HepG2 (cell line): ENCODE results near the gene SMTNL1. TPM values are rescaled to one million over a fixed set of nuclear protein-coding genes. Genes with fewer than 3 reads are reported as not detected.

Experiments used
- CCDC6 ChIP-seq: sonication (generic); formaldehyde crosslinking; IDR thresholded peaks from 2 replicates; pipeline ENCODE4 v1.8.1; 2022; ENCODE audit warnings: mild to moderate bottlenecking, missing genetic modification reagents, moderate library complexity
- MAZ ChIP-seq, 2 experiments: sonication (generic) in 1 of 2; formaldehyde crosslinking in 1 of 2; IDR thresholded peaks; 2 replicates each; pipeline versions ENCODE4 v1.5.0 to v1.6.1; 2012 to 2020; ENCODE audit warnings: low read depth in 2 of 2, mild to moderate bottlenecking in 2 of 2, borderline replicate concordance in 1 of 2, improper control_type of control experiment in 1 of 2, low read length in 1 of 2, missing genetic modification reagents in 1 of 2, moderate library complexity in 1 of 2
- PAWR ChIP-seq: sonication (generic); formaldehyde crosslinking; IDR thresholded peaks from 2 replicates; pipeline ENCODE4 v1.4.0; 2020; ENCODE audit warnings: missing genetic modification reagents, mild to moderate bottlenecking, borderline replicate concordance
- SALL1 ChIP-seq: sonication (generic); formaldehyde crosslinking; IDR thresholded peaks from 2 replicates; pipeline ENCODE4 v1.8.0; 2022; ENCODE audit warnings: mild to moderate bottlenecking, missing genetic modification reagents
- SMYD3 ChIP-seq: sonication (generic); formaldehyde crosslinking; IDR thresholded peaks from 2 replicates; pipeline ENCODE4 v1.8.1; 2023; ENCODE audit warnings: mild to moderate bottlenecking, missing genetic modification reagents
- SRSF1 ChIP-seq: fragments of 200-400 bp; formaldehyde crosslinking; optimal IDR thresholded peaks from 2 replicates; pipeline ENCODE3; 2017; ENCODE audit warnings: mild to moderate bottlenecking, low read depth, low read length, moderate library complexity
- polyA plus RNA-seq, 8 experiments: library from polyadenylated mRNA; depleted of rRNA in 3 of 8; stranded (reverse) in 7 of 8; unstranded in 1 of 8; fragments of >200 nt; fragmentation: Illumina TruSeq in 4 of 8; extraction: Trizol in 4 of 8; gene quantifications; 2 replicates each; pipeline versions ENCODE4 v1.2.1 to v1.2.3, GENCODE V29; 2011 to 2016; ENCODE audit warnings: low read depth in 4 of 8, missing spikeins in 1 of 8, mixed read lengths in 1 of 8; ENCODE audit not compliant: insufficient read depth in 1 of 8
- total RNA-seq, 5 experiments: library from RNA; depleted of rRNA; stranded (reverse); fragments of >200 nt; fragmentation: Illumina TruSeq; extraction: Trizol; gene quantifications; 2 replicates each; pipeline ENCODE4 v1.2.3, GENCODE V29; 2016; ENCODE audit warnings: low read depth in 1 of 5
- TF ChIP-seq, protein P1 (sequence below): sonication (generic); formaldehyde crosslinking; IDR thresholded peaks from 2 replicates; pipeline ENCODE4 v1.4.0; 2020; ENCODE audit warnings: missing genetic modification reagents
- TF ChIP-seq, protein P2 (sequence below): sonication (generic); formaldehyde crosslinking; IDR thresholded peaks from 2 replicates; pipeline ENCODE4 v1.5.0; 2020; ENCODE audit warnings: mild to moderate bottlenecking, missing genetic modification reagents, borderline replicate concordance

Gene SMTNL1
- total and polyA plus RNA-seq, 2 of the 13 experiments (the other 11 are each of a cell fraction or from before 2014, with no cell fraction given) = 0.04 TPM; not detected in 1

GRCh38 chr11:57597916-57598830 is 60.8 kb downstream of the SMTNL1 start (continued):
- TF ChIP-seq, protein P1, sequence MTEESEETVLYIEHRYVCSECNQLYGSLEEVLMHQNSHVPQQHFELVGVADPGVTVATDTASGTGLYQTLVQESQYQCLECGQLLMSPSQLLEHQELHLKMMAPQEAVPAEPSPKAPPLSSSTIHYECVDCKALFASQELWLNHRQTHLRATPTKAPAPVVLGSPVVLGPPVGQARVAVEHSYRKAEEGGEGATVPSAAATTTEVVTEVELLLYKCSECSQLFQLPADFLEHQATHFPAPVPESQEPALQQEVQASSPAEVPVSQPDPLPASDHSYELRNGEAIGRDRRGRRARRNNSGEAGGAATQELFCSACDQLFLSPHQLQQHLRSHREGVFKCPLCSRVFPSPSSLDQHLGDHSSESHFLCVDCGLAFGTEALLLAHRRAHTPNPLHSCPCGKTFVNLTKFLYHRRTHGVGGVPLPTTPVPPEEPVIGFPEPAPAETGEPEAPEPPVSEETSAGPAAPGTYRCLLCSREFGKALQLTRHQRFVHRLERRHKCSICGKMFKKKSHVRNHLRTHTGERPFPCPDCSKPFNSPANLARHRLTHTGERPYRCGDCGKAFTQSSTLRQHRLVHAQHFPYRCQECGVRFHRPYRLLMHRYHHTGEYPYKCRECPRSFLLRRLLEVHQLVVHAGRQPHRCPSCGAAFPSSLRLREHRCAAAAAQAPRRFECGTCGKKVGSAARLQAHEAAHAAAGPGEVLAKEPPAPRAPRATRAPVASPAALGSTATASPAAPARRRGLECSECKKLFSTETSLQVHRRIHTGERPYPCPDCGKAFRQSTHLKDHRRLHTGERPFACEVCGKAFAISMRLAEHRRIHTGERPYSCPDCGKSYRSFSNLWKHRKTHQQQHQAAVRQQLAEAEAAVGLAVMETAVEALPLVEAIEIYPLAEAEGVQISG = 0 out of 2 replicates have a peak, but pooled peaks have one; percentile 9
- TF ChIP-seq MAZ (IDR thresholded peaks at IDR 0.05; ENCODE audit: borderline replicate concordance, low read depth, low read length) (0 out of 2 replicates have a peak, but pooled peaks have one; percentile 28), MAZ (CRISPR knock-in tag; IDR thresholded peaks at IDR 0.05; ENCODE audit: low read depth) (no peak), CCDC6 (CRISPR knock-in tag) (0 out of 2 replicates have a peak, but pooled peaks have one; percentile 27), SALL1 (CRISPR knock-in tag) (peak; percentile 15; the same call in 1 of the 2 replicates), SRSF1 (peak; percentile 22), SMYD3 (CRISPR knock-in tag) (no peak), PAWR (CRISPR knock-in tag) (no peak)
- TF ChIP-seq, protein P2, sequence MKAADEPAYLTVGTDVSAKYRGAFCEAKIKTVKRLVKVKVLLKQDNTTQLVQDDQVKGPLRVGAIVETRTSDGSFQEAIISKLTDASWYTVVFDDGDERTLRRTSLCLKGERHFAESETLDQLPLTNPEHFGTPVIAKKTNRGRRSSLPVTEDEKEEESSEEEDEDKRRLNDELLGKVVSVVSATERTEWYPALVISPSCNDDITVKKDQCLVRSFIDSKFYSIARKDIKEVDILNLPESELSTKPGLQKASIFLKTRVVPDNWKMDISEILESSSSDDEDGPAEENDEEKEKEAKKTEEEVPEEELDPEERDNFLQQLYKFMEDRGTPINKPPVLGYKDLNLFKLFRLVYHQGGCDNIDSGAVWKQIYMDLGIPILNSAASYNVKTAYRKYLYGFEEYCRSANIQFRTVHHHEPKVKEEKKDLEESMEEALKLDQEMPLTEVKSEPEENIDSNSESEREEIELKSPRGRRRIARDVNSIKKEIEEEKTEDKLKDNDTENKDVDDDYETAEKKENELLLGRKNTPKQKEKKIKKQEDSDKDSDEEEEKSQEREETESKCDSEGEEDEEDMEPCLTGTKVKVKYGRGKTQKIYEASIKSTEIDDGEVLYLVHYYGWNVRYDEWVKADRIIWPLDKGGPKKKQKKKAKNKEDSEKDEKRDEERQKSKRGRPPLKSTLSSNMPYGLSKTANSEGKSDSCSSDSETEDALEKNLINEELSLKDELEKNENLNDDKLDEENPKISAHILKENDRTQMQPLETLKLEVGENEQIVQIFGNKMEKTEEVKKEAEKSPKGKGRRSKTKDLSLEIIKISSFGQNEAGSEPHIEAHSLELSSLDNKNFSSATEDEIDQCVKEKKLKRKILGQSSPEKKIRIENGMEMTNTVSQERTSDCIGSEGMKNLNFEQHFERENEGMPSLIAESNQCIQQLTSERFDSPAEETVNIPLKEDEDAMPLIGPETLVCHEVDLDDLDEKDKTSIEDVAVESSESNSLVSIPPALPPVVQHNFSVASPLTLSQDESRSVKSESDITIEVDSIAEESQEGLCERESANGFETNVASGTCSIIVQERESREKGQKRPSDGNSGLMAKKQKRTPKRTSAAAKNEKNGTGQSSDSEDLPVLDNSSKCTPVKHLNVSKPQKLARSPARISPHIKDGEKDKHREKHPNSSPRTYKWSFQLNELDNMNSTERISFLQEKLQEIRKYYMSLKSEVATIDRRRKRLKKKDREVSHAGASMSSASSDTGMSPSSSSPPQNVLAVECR (CRISPR knock-in tag) = 0 out of 2 replicates have a peak, but pooled peaks have one; percentile 16
- TF ChIP-seq, all 625 proteins: peak for 9
